Measurements from ENCODE around the gene TNFRSF18. TPM values are rescaled to one million over a fixed set of nuclear protein-coding genes. Genes with fewer than 3 reads are reported as not detected.

Gene TNFRSF18
- total and polyA plus RNA-seq, 10 of the 15 experiments (the other 5 are each of a cell fraction or from before 2014, with no cell fraction given) = 0.18 to 7.5 (median 1.5) TPM; not detected in 1

DNA sequence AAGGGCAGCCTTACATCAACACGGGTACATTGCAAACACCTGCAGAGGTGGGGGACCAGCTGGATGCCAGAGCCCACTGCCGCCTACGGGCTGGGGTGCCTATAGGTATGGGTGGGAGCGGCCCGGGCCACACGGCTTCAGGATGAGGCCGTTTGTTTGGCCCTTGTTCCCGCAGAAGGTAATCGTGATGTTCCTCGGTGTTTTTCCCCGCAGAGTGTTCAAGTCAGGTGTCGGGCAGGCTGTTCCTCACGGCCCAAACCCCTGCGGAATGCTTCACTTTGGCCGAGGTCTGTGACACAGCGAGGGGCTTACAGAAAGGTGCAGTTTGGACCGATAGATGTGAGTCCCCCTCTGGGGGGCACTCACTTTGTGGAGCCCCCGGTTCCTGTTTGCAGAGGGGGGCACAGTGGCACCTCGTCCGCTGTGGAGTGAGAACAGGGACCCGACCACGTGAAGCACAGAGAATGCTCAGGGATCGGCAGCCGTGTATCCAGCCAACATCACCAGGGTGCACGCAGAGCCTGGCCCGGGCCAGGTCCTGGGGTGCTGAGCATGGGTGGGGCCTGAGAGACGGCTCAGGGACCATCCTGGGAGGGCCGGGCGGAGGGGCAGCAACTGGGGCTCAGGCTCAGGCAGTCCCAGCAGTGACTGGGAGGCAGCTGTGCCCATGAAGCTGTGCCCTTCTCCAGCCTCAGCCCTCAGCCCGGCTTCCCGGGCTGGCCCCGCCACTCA lies 33.2 kb downstream of the TNFRSF18 start:
- no peaks in the 10 kb centered on the region for H3K79me2 ChIP-seq (ENCODE audit: control insufficient read depth, insufficient read depth, low read length)
- H3K4me1 ChIP-seq (ENCODE audit: control insufficient read depth, insufficient read depth, low read length) = peaks cover 24% of the 10 kb centered on the region
- no peak overlapping the region for H3K9ac ChIP-seq (ENCODE audit: control insufficient read depth, insufficient read depth, low read length)
- ATAC-seq (no peak), FAIRE-seq (no peak), DNase-seq (ENCODE audit: low read depth, low spot score) (no peak)
- BruUV-seq (replicated peaks) = no TSS peak
- ChIA-PET CTCF (interaction anchor here (0.8 to 2.0 kb wide), 2 partner anchors 51 to 53 kb away, joined by 3 to 5 read pairs; no protein-coding TSS in a partner anchor), RAD21 (ENCODE audit: unreplicated experiment) (interaction anchor here (0.9 to 1.2 kb wide), 2 partner anchors 51 kb away, joined by 3 read pairs; no protein-coding TSS in a partner anchor), POLR2A (interaction anchor here (2.2 kb wide), 1 partner anchor 40 kb away, joined by 7 read pairs; the partner anchor contains the start of gene TNFRSF4), SMC1A (ENCODE audit: uncharacterized antibody, unreplicated experiment) (no interaction called here)
- no peaks in the 10 kb centered on the region for H3K36me3 ChIP-seq (ENCODE audit: control insufficient read depth in 2 of 2, insufficient read depth in 2 of 2, low read length in 1 of 2)
- no peaks in the 10 kb centered on the region; the same call in 2 of the 3 replicates for H3K9me3 ChIP-seq (replicated peaks; ENCODE audit: control insufficient read depth, insufficient read depth, low read length)
- H4K20me1 ChIP-seq (ENCODE audit: control insufficient read depth, insufficient read depth) = no peaks in the 10 kb centered on the region
- H2AFZ ChIP-seq (ENCODE audit: control insufficient read depth, low read depth, low read length) = no peak overlapping the region
- 12% methylated on average over 32 of the region's 32 CpGs for WGBS (ENCODE audit: insufficient coverage, insufficient replicate concordance, low lambda C conversion rate, missing lambda C conversion rate)
- H3K4me3 ChIP-seq = no peak overlapping the region
- peaks cover 0 to 3% of the 10 kb centered on the region in 2 experiments; a peak in 3 of 4 replicates for H3K27me3 ChIP-seq (replicated peaks in 1 of 2; ENCODE audit: control insufficient read depth in 2 of 2, insufficient read depth in 2 of 2, low read length in 1 of 2)
- no peak overlapping the region for H3K4me2 ChIP-seq (ENCODE audit: control insufficient read depth, insufficient read depth)
- intact Hi-C loops (cut with micrococcal nuclease; ENCODE audit: unreplicated experiment) = no loop called here
- H3K27ac ChIP-seq (ENCODE audit: control insufficient read depth, insufficient read depth) = no peak overlapping the region
- in situ Hi-C loops (cut with MboI) = no loop called here
- no peak for TF ChIP-seq NR2C1 (IDR thresholded peaks at IDR 0.05)
- TF ChIP-seq ZNF592 (IDR thresholded peaks at IDR 0.05) = no peak
- no peak for TF ChIP-seq RB1 (IDR thresholded peaks at IDR 0.05; ENCODE audit: borderline replicate concordance)
- TF ChIP-seq CBX5 (IDR thresholded peaks at IDR 0.05; ENCODE audit: low read depth) = no peak
- no peak for TF ChIP-seq USF2 (IDR thresholded peaks at IDR 0.05; ENCODE audit: borderline replicate concordance, low read depth, low read length)
- no peak for TF ChIP-seq CREB1 (IDR thresholded peaks at IDR 0.05; ENCODE audit: low read depth)
- TF ChIP-seq CEBPZ (IDR thresholded peaks at IDR 0.05; ENCODE audit: low read depth, low read length) = no peak
- no peak for TF ChIP-seq POLR2A (IDR thresholded peaks at IDR 0.05; ENCODE audit: low read depth, low read length)
- TF ChIP-seq TCF7 (IDR thresholded peaks at IDR 0.05; ENCODE audit: borderline replicate concordance) = no peak
- no peak for TF ChIP-seq E4F1 (IDR thresholded peaks at IDR 0.05; ENCODE audit: borderline replicate concordance, partially characterized antibody)
- no peak for TF ChIP-seq NR2F1 (conservative IDR thresholded peaks at IDR 0.05)
- no peak for TF ChIP-seq SRF (IDR thresholded peaks at IDR 0.05; ENCODE audit: low read depth in 2 of 2, low read length in 2 of 2)
- TF ChIP-seq NRF1 (conservative IDR thresholded peaks at IDR 0.05; ENCODE audit: low read depth, low read length) = no peak
